K562 treated with DMSO at 1 percent for 4 hours (cell line): ENCODE measurements around the gene ZDHHC4. TPM values are rescaled to one million over a fixed set of nuclear protein-coding genes. Genes with fewer than 3 reads are reported as not detected.

ENCODE experiments used
- total RNA-seq: library from RNA; unstranded; fragments of 300-600 nt; gene quantifications from 2 replicates; pipeline ENCODE4 v1.2.3, GENCODE V29; 2022; ENCODE audit not compliant: insufficient read depth

ZDHHC4 gene
- total RNA-seq: 87.9 and 99.7 TPM in 2 replicates

DNA sequence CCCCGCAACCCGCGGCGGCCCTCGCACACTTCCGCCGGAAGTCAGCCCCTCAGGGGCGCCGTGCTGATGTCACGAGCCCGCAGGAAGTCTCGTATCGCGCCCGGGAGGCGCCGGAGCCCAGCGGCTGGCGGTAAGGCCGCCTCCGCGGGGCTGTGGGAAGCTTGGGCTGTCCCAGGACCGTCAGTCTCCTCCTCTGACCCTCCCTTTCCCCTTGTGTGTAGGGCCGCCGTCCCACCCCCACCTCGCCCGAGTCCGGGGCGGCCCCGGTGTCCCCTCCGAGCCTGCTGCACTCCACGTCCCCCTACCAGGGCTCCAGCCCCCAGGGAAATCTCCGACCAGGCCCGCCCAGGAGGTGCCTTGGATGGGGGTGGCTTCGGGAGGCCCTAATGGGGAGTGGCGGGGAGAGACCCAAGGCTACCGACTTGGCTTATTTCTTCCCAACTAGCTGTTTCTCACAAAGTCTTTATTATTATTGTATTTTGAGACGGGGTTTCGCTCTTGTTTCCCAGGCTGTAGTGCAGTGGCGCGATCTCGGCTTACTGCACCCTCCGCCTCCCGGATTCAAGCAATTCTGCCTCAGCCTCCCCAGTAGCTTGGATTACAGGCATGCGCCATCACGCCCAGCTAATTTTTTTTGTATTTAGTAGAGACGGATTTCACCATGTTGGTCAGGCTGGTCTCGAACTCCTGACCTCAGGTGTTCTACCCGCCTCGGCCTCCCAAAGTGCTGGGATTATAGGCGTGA, at the start of gene ZDHHC4:
ZDHHC4 (plus strand) TSS at position 86 of the 745 bp plus-strand sequence. CDS start 3,108 bp downstream, outside the sequence.

DNA sequence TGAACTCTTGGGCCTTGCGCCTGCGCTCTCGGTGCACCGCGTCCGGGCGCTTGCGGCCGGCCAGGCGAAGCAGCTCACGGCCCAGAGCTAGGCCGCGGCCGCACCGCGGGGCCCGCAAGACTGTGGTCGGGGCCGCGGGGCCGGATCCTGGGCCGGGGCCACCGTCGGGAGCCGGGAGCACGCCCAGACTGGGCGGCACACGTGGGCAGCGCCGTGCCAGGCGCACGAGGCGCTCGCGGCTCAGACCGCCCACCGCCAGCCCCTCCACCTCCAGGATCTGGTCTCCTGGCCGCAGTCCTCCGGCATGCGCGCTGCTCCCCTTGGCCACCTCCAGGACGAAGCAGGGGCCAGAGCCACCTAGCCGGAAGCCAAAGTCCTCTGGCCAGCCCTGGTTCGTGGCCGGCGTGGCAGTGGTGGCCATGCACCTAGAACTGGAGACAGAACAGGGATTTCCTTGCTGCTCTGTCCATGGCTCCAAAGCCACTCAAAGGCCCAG, 26.2 kb upstream of the ZDHHC4 start, which contains the start of gene GRID2IP:
GRID2IP (minus strand) TSS at position 446 of the 496 bp plus-strand sequence; CDS start at position 421, 25 bp downstream.

DNA sequence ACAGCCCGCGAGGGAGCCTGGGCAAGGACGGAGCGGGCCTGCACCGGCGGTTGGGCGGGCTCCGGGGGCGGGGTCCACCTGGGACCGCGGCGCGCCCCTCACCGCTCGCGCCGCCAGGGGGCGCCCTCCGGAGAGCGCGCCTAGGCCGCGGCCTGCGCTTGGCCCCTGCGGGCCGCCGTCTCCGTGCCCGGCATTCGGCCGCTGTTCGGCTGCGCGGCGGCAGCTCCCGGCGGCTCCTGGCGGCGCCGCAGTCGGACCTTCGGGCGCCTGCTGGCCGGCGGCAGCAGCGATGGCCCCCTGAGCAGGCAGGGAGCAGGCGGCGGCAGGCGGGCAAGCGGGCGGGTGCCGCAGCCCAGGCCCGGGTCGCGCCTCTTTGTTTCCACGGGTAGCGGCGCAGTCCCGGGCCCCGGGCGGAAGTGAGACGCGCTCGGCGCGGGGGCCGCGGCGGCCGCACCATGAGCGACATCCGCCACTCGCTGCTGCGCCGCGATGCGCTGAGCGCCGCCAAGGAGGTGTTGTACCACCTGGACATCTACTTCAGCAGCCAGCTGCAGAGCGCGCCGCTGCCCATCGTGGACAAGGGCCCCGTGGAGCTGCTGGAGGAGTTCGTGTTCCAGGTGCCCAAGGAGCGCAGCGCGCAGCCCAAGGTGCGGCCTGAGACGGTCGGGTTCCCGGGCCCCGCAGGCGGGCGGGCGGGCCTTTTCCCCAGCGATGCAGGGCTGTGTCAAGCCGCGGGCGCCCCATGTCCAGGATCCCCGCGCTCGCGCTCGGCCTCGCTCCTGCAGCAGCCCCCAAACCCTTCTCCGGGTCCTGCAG, 12.8 kb downstream of the ZDHHC4 start, which contains the start of gene INTS15:
INTS15 (plus strand) TSS at position 193 of the 816 bp plus-strand sequence; CDS start at position 456, 263 bp downstream.

DNA sequence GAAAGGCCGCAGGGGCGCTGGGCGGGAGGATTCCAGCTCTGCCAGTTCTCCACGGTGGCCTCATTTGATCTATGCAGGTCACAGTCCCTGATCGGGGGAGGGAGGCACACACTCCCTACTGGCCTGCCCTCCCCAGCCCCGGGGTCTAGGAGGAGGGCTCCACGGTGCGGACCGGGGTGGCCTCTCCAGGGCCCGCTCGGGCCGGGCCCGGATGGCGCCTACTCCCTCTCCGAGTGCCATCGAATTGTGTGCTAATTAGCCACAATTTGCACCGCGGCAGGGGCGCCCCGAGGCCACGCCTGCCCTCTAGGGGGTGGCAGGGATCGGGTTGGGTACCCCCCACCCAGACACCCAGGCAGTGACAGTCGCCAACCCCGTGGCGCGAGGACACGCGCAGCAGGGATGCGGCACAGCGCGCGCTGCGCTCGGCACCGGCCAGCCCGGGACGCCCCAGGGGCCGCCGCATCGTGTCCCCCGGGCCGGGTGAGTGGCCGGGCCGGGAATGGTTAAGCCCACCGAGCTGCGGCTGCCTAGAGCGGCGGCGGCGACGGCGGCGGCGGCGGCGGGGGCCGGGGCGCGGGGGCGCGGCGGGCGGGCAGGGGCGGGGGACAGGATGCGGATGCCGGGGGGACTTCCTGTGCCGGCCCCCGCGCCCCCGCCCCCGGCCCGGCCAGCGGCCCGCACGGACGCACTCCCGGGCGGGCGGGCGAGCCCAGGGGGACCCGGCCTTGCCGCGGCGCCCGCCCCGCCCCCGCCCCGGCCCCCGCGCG, 37.9 kb downstream of the ZDHHC4 start, which contains the start of gene ZNF853:
ZNF853 (plus strand) TSS at position 658 of the 770 bp plus-strand sequence. CDS start 565 bp downstream, outside the sequence.

DNA sequence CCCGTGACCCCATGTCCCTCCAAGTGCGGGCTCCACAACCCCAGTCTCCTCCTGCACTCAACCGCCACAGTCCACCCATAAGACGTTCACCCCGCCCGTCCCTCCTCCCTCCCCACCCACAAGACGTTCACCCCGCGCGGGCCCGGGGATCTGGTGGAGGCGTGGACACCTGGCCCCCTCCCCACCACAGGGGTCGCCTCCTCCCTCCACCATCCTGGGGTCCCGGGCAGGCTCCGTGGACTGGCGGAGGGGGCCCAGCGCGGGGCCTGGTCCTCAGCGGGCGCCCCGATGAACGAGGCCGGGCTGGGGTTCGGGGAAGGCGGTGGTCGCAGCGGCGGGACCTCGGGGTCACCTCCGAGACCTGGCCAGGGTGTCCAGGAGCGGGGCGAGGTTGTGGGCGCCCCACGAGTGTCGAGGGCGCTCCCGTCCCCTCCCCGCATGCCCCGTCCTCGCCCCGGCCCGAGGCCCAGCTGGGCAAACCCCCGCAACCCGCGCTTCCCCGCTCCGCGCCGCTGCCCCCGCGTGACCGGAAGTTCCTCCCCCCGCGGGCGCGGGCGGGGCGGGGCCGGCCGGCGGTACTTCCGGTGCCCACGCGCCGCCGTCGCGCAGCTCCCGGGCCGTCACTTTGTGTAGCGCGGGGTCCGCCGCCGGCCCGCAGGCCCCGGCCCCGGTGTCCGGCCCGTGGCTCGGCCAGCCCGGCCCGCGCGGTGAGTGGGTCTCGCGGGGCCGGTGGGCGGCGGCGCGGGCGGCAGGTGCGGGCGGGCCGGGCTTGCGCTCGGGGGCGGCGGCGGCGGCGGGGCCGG, 59.7 kb downstream of the ZDHHC4 start, which contains the start of gene ZNF316:
ZNF316 (plus strand) TSS at position 578 of the 803 bp plus-strand sequence. CDS start 5,092 bp downstream, outside the sequence.

Other genes starting within 250 kb of the ZDHHC4 start
- 14.9 and 15.8 TPM in 2 replicates for gene FAM220A, start 228.5 kb upstream of the ZDHHC4 start, total RNA-seq
- 162 and 173 TPM in 2 replicates for gene RAC1, start 202.9 kb upstream of the ZDHHC4 start, total RNA-seq
- gene DAGLB, start 129.5 kb upstream of the ZDHHC4 start, total RNA-seq: 17.4 and 18.0 TPM in 2 replicates
- 93.2 and 101 TPM in 2 replicates for gene KDELR2, start 93.3 kb upstream of the ZDHHC4 start, total RNA-seq
- gene GRID2IP, start 26.0 kb upstream of the ZDHHC4 start, total RNA-seq: not detected in 2 replicates
- 62.1 and 70.9 TPM in 2 replicates for gene INTS15, start 12.6 kb downstream of the ZDHHC4 start, total RNA-seq
- not detected in 2 replicates for gene ZNF853, start 38.2 kb downstream of the ZDHHC4 start, total RNA-seq
- gene ZNF316, start 59.9 kb downstream of the ZDHHC4 start, total RNA-seq: 23.4 and 28.7 TPM in 2 replicates
- 8.5 and 10.0 TPM in 2 replicates for gene ZNF12, start 129.5 kb downstream of the ZDHHC4 start, total RNA-seq
- gene RSPH10B2, start 176.6 kb downstream of the ZDHHC4 start, total RNA-seq: not detected in 2 replicates
- gene CCZ1B, start 248.8 kb downstream of the ZDHHC4 start, total RNA-seq: 10.4 and 12.5 TPM in 2 replicates